Measurements from ENCODE around the gene PRUNE2. TPM values are rescaled to one million over a fixed set of nuclear protein-coding genes. Genes with fewer than 3 reads are reported as not detected.

The PRUNE2 gene
- polyA plus RNA-seq, 12 donors: 6.5 to 30.0 (median 18.0) TPM; not detected in 1

GRCh38 chr9:76664120-76664519 lies 241.8 kb downstream of the PRUNE2 start:
- no peak for DNase-seq

GRCh38 chr9:76662476-76663281 lies 243.2 kb downstream of the PRUNE2 start:
- DNase-seq: no peak

DNA sequence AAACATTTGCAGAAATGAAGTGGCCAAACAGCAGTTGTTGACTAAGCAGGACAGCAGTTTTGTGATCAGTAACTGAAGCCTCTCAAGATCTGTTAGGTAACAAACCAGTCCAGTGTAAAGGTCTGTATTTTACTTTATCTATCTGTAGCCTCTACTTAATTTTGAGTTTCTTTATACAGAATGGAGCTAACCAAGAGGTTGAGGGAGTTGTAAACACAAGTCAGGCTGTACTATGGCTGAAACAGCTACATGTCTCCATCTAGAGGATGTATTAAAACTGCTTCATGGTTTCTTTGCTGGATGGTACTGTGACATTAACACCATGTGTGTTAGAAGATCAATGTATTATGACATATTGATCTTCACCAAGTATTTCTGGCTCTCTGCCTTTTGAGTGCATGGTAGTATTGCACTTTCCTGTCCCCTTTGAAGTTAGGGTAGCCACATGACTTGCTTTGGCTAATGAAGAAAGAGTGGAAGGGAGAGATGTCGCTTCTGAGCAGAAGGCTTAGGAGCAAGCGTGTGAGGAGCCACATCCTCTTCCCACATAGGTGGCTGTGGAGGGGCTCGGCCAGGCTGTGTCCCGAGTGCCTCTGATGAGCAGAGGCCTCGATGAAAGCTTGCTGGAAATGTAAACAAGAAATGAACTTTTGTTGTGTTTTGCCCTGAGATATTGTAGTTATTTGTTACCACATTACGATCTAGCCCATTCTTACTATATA lies 247.2 kb downstream of the PRUNE2 start:
- DNase-seq: peak; percentile 49

DNA sequence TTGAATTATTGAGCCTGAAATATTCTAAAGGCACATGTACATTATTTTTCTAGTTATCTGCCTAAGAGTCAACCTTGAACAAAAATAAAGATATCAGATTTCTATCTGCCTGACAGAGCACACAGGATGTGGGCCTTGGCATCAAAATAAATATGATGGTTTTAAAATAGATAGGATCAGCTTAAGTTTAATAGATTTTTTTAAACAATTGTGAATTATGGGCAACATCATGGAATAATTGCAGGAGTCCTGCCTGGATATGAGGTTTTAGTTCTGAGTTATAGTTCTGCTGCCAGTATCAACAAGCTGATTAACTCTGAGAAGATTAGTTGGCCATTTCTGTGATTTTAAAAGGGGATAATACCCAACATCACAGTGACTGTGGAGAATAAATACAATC lies 248.6 kb downstream of the PRUNE2 start:
- DNase-seq: no peak

- no peak for DNase-seq
These were observed 249.9 kb downstream of the PRUNE2 start for GRCh38 chr9:76655971-76656370.

- no peak for DNase-seq
These were observed 250.8 kb downstream of the PRUNE2 start for GRCh38 chr9:76655121-76655541.

GRCh38 chr9:76654575-76654974 lies 251.3 kb downstream of the PRUNE2 start:
- no peak for DNase-seq

DNA sequence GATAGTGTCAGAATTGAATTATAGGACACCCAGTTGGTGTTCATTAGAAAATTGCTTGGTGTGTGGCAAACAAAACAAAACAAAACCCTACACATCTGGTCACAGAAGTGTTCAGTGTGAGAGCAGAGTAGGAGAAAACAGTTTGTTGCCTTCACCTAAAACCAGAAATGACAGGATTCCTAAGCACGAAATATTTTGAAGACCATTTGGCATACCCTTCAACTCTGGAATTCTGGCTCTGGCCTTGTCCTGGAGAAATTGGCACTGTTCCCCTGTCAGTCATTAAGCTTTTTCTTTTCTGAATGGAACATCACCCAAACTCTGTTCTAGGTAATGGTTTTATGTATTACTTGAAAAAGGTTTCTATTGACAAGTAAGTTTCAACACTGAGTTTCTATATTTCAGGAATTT lies 251.9 kb downstream of the PRUNE2 start:
- no peak for DNase-seq

DNA sequence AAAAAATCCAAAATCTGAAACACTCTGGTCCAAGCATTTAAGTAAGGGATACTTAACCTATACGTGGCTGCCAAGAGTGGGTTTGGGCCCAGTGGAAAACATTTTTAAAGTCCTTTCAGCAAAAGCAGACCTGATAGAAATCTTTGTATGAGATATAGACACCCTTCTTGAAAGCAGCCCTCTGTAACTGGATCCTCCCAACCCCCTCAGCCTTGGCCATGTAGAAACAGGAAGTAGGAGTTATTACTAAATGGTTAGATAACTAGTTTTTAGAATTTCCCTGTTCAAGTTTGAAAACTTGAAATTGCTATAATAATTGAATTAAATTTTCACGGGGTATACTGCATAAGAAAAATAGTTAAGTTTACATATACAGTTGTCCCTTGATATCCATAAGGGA lies 253.0 kb downstream of the PRUNE2 start:
- no peak for DNase-seq

GRCh38 chr9:76651119-76651705 lies 254.7 kb downstream of the PRUNE2 start:
- DNase-seq: no peak

- no peak for DNase-seq
These were observed 255.2 kb downstream of the PRUNE2 start for GRCh38 chr9:76650692-76651091.

- DNase-seq: no peak
These were observed 256.0 kb downstream of the PRUNE2 start for GRCh38 chr9:76649894-76650293.

DNA sequence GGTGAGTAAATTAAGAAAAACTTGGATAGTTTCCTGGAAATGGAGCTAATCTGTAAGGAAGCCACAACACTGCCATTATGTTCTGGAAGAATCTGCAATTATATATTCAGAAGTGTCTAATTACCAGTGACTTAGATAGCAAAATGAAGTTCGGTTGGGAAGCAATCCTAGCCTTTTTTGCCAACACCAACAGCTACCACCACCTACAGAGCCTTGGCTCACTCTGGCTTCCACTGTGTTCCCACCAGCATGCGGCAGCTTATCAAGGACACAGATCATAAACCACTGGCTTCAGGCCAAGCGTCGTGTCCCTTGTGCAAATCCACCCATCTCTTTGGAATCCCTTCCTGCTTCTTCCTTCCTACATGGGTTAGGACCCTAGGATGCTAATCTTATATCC lies 259.7 kb downstream of the PRUNE2 start:
- DNase-seq: no peak

- no peak for DNase-seq
These were observed 261.2 kb downstream of the PRUNE2 start for GRCh38 chr9:76644647-76645250.

DNA sequence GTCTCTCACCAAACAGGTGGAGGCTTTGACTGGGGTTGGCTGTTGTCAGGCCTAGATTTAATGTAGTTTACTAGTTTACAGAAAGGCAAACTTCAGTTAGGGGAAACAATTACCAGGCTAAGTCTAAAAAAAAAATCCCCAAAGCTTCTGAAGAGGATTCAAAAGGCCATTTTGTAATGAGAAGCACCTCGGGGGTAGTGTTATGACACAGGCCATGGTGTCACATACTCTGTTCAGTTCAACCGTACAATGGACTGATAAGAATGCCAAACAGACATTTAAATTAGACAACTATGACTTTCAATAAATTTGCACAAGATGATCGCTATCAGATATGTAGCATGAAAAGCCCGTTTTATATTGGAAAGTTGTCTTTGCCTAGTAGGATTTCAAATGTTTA lies 261.7 kb downstream of the PRUNE2 start:
- DNase-seq: no peak

GRCh38 chr9:76643399-76644117 lies 262.4 kb downstream of the PRUNE2 start:
- no peak for DNase-seq

DNA sequence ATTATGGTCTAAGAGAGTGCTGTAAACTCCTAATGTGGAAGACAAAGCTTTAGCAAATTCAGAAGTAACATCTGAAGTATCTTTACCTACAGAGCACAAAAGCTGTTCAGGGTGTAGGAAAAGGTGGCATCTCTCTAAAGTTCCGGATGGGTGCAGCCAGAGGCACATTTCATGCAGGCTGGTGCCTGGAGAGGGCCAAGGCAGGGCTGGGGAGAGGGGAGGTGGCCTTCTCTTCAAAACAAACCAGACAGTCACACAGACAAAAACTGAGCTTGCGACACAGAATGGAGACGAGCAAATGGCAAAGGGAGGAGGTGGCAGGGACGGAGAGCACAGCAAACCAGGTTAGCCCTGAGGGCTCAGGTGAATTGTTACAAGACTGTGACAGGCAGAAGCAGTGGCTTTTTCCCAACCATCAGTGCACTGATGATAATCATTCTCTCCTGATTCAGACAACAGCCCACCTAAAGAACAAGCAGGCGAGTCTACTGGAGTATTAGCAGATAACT lies 263.2 kb downstream of the PRUNE2 start:
- DNase-seq: no peak

GRCh38 chr9:76642074-76642473 lies 263.8 kb downstream of the PRUNE2 start:
- DNase-seq: no peak

DNA sequence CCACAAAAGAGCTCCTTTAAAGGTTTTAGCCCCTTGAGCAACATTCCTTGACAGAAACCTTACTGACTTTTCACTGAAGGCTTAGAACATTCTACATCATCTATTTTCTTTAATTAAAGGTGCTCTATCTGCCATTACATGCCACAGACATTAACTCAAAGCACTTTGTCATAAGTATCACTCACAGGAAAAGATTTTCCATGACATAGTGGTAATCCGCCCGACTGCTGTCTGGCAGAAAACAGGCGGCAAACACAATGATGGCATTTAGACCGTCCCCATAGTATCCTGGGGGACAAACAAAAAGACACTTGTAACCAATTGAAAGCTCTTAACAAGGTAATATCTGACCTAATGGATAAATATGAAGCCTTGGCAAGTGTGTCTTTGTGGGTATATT lies 267.9 kb downstream of the PRUNE2 start:
- DNase-seq: no peak

DNA sequence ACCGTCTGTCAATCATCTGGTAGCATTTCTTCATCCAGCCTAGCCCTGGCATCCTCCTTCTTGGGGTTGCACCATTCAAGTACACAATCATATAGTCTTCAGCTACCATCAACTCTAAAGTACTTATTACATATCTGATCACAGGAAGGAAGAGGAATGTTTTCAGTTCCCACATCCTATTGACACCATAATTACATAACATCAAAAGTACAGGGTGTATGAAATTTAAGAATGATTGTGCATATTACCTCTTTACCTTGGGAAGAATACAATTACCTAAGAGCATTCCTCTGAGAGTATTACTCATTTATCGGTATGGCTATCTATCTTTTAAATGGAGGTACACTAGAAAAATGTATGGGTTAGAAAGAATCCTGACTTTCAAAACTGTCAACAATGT lies 268.5 kb downstream of the PRUNE2 start:
- DNase-seq: no peak

- DNase-seq: no peak
These were observed 271.4 kb downstream of the PRUNE2 start for GRCh38 chr9:76634356-76635054.

Measured in muscle of arm (tissue), 12 donors.